Chondrocyte (in vitro differentiated cells): ENCODE results near the gene ZBTB37. TPM values are rescaled to one million over a fixed set of nuclear protein-coding genes. Genes with fewer than 3 reads are reported as not detected.

Experiments
- DNase-seq: peaks from one replicate; pipeline ENCODE4 v3.0.0; 2021; ENCODE audit warnings: mixed read lengths, low spot score
- H3K27ac Mint-ChIP-seq: one replicate; pipeline ENCODE4 v1.8.0; 2021; ENCODE audit warnings: mild to moderate bottlenecking, moderate library complexity, mixed read lengths; ENCODE audit not compliant: unreplicated experiment
- H3K27me3 Mint-ChIP-seq: 2 replicates; pipeline ENCODE4 v1.8.0; 2021; ENCODE audit warnings: low read depth, mixed read lengths
- H3K36me3 Mint-ChIP-seq: 2 replicates; pipeline ENCODE4 v1.8.0; 2021; ENCODE audit warnings: low read depth, mixed read lengths
- H3K4me1 Mint-ChIP-seq: 2 replicates; pipeline ENCODE4 v1.8.0; 2021; ENCODE audit warnings: low read depth, mild to moderate bottlenecking, mixed read lengths
- H3K4me3 Mint-ChIP-seq: one replicate; pipeline ENCODE4 v1.8.0; 2021; ENCODE audit warnings: mild to moderate bottlenecking, moderate library complexity, mixed read lengths; ENCODE audit not compliant: unreplicated experiment
- H3K9me3 Mint-ChIP-seq: 2 replicates; pipeline ENCODE4 v1.8.0; 2021; ENCODE audit warnings: low read depth, mixed read lengths
- long read RNA-seq: library from polyadenylated mRNA; stranded (forward); transcript quantifications from one replicate; pipeline ENCODE4 v2.0.0, GENCODE V29; 2021
- total RNA-seq: library from RNA; stranded (reverse); gene quantifications from 3 replicates; pipeline ENCODE4 v1.2.1, GENCODE V29; 2021
- TF ChIP-seq, protein P1 (sequence below): fragments of 200-600 bp; sonication (generic); IDR thresholded peaks from 2 replicates; pipeline ENCODE4 v1.5.0; 2021; ENCODE audit warnings: antibody characterized with exemption, mild to moderate bottlenecking, moderate library complexity

Gene ZBTB37, protein sequence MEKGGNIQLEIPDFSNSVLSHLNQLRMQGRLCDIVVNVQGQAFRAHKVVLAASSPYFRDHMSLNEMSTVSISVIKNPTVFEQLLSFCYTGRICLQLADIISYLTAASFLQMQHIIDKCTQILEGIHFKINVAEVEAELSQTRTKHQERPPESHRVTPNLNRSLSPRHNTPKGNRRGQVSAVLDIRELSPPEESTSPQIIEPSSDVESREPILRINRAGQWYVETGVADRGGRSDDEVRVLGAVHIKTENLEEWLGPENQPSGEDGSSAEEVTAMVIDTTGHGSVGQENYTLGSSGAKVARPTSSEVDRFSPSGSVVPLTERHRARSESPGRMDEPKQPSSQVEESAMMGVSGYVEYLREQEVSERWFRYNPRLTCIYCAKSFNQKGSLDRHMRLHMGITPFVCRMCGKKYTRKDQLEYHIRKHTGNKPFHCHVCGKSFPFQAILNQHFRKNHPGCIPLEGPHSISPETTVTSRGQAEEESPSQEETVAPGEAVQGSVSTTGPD
- 11.0 to 13.8 TPM (median 13.7 TPM) in 3 replicates for total RNA-seq
- long read RNA-seq: 0 reads

DNA sequence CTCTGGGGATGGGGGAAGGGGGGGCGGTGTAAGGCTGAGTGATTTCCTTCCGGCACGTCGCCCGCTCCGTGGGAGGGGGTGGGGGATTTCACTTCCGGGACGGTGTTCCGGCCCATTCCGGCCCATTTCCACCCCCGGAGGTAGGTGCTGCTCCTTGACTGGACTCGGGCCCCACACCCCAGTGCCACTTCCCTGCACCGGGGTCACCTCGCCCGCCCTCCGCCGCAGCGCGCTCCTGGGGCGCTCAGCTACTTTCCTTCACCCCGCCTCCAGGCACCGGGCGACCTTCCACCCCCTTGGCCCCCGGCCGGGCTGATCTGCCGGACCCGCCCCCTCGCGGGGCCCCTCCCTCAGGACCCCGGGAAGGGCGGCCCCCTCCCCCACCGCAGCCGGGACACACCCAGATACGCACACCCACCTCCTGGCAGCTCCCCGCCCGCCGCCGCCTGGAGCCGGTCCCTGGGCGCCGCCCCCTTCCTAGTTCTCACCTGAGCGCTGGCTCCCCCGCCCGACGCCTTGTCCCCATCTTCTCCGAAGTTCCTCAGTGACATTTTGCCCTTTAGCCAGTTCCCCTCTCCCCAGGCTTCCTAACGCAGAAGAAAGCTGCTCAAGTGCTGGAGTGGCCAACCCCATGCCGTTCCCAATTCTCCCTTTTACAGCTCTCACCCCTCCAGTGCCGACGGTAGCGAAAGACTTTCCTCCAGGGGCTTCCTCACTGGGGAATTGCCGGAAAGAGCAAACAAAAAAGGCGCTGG, at the start of gene ZBTB37:
TSS of gene ZBTB37 (plus strand) at position 115 of the 755 bp plus-strand sequence. CDS start 1,846 bp downstream, outside the sequence.
- no peaks in the 10 kb centered on the region for H3K27me3 Mint-ChIP-seq
- H3K36me3 Mint-ChIP-seq: peaks cover 37% of the 10 kb centered on the region
- H3K4me3 Mint-ChIP-seq: peak within 1 kb of the TSS; percentile 91
- TF ChIP-seq, protein P1, sequence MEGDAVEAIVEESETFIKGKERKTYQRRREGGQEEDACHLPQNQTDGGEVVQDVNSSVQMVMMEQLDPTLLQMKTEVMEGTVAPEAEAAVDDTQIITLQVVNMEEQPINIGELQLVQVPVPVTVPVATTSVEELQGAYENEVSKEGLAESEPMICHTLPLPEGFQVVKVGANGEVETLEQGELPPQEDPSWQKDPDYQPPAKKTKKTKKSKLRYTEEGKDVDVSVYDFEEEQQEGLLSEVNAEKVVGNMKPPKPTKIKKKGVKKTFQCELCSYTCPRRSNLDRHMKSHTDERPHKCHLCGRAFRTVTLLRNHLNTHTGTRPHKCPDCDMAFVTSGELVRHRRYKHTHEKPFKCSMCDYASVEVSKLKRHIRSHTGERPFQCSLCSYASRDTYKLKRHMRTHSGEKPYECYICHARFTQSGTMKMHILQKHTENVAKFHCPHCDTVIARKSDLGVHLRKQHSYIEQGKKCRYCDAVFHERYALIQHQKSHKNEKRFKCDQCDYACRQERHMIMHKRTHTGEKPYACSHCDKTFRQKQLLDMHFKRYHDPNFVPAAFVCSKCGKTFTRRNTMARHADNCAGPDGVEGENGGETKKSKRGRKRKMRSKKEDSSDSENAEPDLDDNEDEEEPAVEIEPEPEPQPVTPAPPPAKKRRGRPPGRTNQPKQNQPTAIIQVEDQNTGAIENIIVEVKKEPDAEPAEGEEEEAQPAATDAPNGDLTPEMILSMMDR: no peak
- H3K9me3 Mint-ChIP-seq: no peaks in the 10 kb centered on the region
- DNase-seq: peak; percentile 96
- peaks cover 58% of the 10 kb centered on the region for H3K4me1 Mint-ChIP-seq
- H3K27ac Mint-ChIP-seq: peak within 1 kb of the TSS; percentile 98

DNA sequence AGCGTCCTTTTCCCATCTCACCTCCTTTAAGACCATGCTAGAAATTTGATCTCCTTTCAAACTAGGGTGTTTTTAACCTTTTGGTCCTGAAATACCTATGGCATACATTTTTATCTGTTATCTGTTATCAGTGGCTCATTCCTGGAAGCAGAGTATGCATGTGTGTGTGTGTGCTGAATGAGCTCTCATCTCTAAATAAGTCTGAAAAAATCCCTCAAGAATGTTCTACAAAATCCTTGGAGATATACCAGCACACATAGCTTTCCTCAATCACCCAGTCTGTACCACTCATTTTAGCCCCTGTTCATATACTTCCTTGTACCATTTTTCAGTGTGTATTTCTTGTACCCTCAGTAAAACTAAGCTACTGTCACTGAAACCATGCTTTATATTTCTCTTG, 49.7 kb upstream of the ZBTB37 start:
- no peak for DNase-seq
- H3K4me3 Mint-ChIP-seq: no peak overlapping the region
- peaks cover 5% of the 10 kb centered on the region for H3K36me3 Mint-ChIP-seq
- no peak overlapping the region for H3K27ac Mint-ChIP-seq
- peaks cover 13% of the 10 kb centered on the region for H3K9me3 Mint-ChIP-seq
- H3K27me3 Mint-ChIP-seq: no peaks in the 10 kb centered on the region
- TF ChIP-seq, protein P1: no peak
- H3K4me1 Mint-ChIP-seq: peaks cover 29% of the 10 kb centered on the region

DNA sequence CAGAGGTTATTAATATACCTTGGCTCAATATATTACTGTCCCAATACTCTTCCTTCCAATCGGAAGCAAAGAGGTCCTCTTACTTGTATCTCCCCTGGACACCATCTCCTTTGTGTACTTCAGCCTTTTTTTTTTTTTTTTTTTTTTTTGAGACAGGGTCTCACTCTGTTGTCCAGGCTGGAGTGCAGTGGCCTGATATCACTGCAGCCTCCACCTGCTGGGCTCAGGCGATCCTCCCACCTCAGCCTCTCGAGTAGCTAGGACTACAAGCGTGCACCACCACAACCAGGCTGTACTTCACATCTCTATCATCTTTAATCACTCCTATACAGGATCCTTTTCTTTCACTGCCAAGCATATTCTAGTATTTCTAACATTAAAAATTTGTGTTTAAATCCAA, 46.5 kb upstream of the ZBTB37 start:
- no peak for DNase-seq
- Mint-ChIP-seq H3K36me3 (peaks cover 2% of the 10 kb centered on the region), H3K27me3 (no peaks in the 10 kb centered on the region), H3K27ac (no peak overlapping the region), H3K4me3 (no peak overlapping the region), H3K4me1 (peaks cover 43% of the 10 kb centered on the region), H3K9me3 (no peaks in the 10 kb centered on the region)
- TF ChIP-seq, protein P1: no peak

DNA sequence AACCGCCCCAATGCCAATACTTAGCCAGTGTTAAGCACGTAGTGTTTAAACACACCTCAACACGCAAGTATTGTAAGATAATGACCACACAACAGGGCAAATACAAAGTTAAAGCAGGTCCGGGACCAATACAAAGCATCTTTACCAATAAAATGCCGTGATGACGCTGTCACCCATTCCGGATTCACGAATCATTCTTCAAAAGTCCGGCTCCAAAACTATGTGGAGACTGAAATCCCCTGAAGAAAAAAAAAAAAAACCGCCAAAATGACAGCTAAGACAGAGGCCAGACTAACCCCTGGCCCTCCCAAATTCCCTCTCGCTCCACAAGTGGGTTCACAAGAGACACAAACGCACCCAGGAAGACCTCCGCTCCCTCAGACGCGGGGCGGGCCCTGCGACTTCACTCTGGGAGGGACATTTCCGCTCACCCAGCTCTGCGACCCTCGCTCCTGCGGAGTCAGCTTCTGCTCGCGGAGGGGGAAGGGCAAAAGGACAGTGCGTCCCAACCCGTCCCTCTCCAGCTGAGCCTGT, 44.3 kb upstream of the ZBTB37 start:
- no peaks in the 10 kb centered on the region for H3K9me3 Mint-ChIP-seq

More for the DNA sequence above, 44.3 kb upstream of the ZBTB37 start:
- TF ChIP-seq, protein P1: no peak
- no peak for DNase-seq
- H3K4me3 Mint-ChIP-seq: peak overlapping the region; percentile 94
- no peaks in the 10 kb centered on the region for H3K27me3 Mint-ChIP-seq
- no peaks in the 10 kb centered on the region for H3K36me3 Mint-ChIP-seq
- H3K27ac Mint-ChIP-seq: peak overlapping the region; percentile 99
- peaks cover 52% of the 10 kb centered on the region for H3K4me1 Mint-ChIP-seq
